Right ventricle myocardium inferior (tissue), 1 donor: ENCODE measurements around the gene CRYBG3. TPM values are rescaled to one million over a fixed set of nuclear protein-coding genes. Genes with fewer than 3 reads are reported as not detected.
"Not testable (repeated sequence)": the region's sequence is repeated elsewhere in the genome, so short reads cannot be mapped to it uniquely, and the experiment has no call there.

Source experiments
- ATAC-seq: fragments of 200-7000 bp; cut with Tn5 transposase; one replicate; pipeline ENCODE4 v1.9.1; 2020; ENCODE audit warnings: mild to moderate bottlenecking, moderate library complexity
- DNase-seq: peaks from one replicate; pipeline ENCODE4 v3.0.0; 2021; ENCODE audit errors: missing footprints
- intact Hi-C: fragments of 100-400 bp; cut with DNase I; formaldehyde crosslinking; loops from one replicate; pipeline ENCODE4 v1.11.0; 2022
- total RNA-seq: library from RNA; stranded (reverse); fragmentation: NEBNext Ultra II Directional; extraction: Animal tissue kit (Norgen Biotek cat#: 25700); gene quantifications from one replicate; pipeline ENCODE4 v1.2.1, GENCODE V29; 2021
- donor health status: DM: no; HTN: yes; CAD: no; lungs with severe emphysema.

Gene CRYBG3
- total RNA-seq, 1 donor from 2014 or later = 23.1 TPM

GRCh38 chr3:97884586-97885123, 62.8 kb downstream of the CRYBG3 start:
- DNase-seq (no peak), ATAC-seq (no peak)
- intact Hi-C loops = loop anchor here (5.0 kb wide), 1 partner anchor 62 kb away; the partner anchor contains the start of gene CRYBG3

DNA sequence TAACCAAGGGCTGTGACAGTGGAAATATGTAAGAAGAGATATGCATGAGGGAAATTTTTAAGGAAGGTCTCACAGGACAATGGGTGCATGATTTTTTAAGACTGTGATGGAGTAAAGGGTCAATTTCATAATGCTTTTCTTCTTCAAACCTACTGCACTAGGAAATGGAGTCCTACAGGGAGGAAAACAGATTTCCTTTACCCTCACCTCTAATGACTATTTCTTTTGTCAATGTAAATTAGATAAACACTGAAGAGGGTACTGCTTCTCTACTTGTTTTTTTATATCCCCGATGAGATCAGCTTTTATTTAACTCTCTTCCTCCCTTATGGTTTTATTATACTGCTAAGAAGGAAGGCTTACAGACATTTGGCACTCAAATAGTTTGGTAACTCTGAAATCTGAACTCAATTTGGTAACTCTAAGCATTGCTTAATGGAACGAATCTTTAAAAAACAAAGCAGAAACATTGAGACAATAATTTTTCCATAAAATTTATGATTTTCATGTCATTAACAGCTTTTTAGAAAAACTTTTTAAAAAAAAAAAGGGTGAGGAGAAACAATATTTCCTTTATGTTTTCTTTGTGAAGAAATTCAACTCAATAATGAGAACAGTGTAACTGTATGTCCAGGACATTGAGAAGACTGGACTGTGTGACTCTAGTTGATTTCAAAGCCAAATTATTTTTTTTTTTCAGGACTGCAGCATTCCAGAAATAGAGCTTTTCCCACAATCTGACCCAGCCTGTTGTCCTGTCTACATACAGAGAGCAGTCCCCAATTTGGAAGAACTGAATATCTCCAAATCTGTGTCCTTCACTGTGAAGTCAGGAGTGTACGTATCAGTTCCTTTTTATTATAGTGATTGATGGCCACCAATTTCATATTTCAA, 64.4 kb downstream of the CRYBG3 start:
- no peak for DNase-seq
- ATAC-seq = peak; percentile 62
- intact Hi-C loops = no loop called here

DNA sequence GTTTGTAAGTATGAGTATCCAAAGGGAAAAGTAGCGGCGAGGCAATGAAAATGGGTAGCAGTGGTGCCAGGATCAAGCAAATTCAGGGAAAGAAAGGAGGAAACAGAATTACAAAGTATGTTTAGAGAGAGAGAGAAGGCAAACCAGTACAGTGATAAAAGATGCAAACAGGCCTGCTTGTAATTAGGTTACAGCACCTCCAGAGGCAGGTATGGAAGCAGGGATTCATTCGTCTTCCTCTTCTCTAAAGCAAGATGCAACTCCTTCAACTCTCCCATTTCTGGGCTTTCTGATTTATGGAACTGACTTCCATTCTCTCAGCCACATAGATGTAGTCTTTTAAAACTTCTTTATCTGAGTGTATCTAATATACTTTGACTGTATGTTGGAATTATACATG, 68.0 kb downstream of the CRYBG3 start:
- intact Hi-C loops = no loop called here
- DNase-seq (no peak), ATAC-seq (no peak)

- ATAC-seq (no peak), DNase-seq (no peak)
- intact Hi-C loops = no loop called here
These were observed 71.0 kb downstream of the CRYBG3 start for GRCh38 chr3:97892852-97893251.

GRCh38 chr3:97895216-97895615, 73.4 kb downstream of the CRYBG3 start:
- DNase-seq (no peak), ATAC-seq (no peak)
- intact Hi-C loops = no loop called here

GRCh38 chr3:97896129-97896528, 74.3 kb downstream of the CRYBG3 start:
- ATAC-seq = no peak
- no peak for DNase-seq
- intact Hi-C loops = no loop called here

- no peak for ATAC-seq
- no peak for DNase-seq
- intact Hi-C loops = no loop called here
These were observed 74.7 kb downstream of the CRYBG3 start for GRCh38 chr3:97896547-97896946.

DNA sequence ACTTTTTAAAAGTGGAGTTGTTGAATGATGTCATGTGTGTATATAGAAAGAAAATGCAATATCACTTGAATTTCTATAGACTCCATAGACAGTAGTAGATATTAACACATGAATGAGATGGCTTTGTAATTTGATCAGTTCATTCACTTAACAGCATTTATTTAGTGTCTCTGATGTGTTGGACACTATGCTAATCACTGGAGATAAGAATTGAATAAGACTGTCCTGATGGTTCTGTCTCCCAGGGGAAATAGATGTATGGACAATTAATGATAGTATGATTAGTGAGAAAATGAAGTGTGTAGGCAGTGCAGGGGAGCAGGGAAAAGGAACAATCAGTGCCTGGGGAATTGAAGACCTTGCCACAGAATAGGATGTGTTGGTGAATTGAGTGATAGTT, 77.5 kb downstream of the CRYBG3 start:
- intact Hi-C loops = no loop called here
- ATAC-seq (no peak), DNase-seq (no peak)

- ATAC-seq (peak; percentile 72), DNase-seq (no peak)
- intact Hi-C loops = no loop called here
These were observed 79.8 kb downstream of the CRYBG3 start for GRCh38 chr3:97901313-97902248.

DNA sequence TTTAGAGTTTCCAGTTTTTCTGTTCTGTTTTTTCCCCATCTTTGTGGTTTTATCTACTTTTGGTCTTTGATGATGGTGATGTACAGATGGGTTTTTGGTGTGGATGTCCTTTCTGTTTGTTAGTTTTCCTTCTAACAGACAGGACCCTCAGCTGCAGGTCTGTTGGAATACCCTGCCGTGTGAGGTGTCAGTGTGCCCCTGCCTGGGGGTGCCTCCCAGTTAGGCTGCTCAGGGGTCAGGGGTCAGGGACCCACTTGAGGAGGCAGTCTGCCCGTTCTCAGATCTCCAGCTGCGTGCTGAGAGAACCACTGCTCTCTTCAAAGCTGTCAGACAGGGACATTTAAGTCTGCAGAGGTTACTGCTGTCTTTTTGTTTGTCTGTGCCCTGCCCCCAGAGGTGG, 88.0 kb downstream of the CRYBG3 start:
- ATAC-seq, intact Hi-C loops, DNase-seq: not testable (repeated sequence)

GRCh38 chr3:97910236-97910831, 88.5 kb downstream of the CRYBG3 start:
- intact Hi-C loops, ATAC-seq: not testable (repeated sequence)
- peak; percentile 56 for DNase-seq

GRCh38 chr3:97910931-97911351, 89.1 kb downstream of the CRYBG3 start:
- ATAC-seq = peak; percentile 93
- peak; percentile 58 for DNase-seq

DNA sequence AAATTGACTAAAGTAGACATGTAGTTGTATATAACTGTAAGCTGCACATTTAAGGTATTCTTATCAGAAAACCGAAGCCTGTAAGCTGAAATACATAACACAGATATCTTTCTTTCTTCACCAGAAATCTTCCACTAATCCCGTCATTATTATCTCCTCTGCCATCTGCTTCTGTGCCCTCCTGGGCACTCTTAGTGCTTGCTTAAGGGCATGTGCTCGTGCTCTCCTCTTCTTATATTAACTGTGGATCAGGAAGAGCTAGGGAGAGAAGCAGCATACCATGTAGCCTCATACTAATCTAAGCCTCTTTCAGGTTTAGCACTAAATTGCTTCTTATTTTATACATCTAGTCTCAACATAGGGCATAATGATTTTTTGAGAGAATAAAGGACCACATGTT, 89.6 kb downstream of the CRYBG3 start:
- no peak for ATAC-seq
- intact Hi-C loops = no loop called here

More at GRCh38 chr3:97910931-97911351, 89.1 kb downstream of the CRYBG3 start:
- intact Hi-C loops = no loop called here

DNA sequence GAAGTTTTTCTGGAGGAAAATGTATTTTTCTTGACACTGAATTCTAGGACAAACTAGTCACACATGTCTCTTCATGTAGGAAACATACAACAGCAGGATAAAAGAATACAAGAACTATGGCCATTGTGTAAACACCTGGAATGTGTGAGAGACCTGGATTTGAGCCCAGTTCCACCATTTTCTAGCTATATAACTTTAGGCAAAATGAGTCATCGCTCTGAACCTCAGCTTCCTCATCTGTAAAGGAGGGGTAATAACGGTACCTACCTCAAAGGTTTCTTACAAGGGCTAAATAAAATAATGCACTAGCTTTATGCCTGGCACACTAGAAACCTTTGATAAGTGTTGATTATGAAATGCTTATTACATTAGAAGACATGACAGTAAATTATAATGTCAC, 92.6 kb downstream of the CRYBG3 start:
- no peak for ATAC-seq
- intact Hi-C loops = no loop called here
- DNase-seq = no peak

More for the DNA sequence above, 89.6 kb downstream of the CRYBG3 start:
- no peak for DNase-seq

DNA sequence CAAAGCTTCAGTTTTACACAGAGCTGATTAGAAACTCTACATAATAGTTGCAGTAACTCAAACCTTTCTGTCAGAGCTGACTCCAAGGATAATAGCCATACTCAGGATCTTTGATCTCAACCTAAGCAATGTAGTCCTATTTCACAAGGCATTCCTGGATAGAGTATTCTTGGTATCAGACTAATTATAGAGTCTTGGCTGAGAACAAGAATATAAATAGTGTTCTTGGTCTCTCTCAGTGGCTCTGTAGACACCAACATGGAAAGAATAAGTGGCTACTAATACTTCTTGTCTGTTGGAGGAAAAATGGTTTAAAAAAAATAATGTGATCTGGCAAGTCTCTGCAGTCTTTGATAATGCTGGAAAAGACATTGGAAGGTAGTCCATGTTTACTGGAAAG, 94.8 kb downstream of the CRYBG3 start:
- no peak for DNase-seq
- ATAC-seq = no peak
- intact Hi-C loops = no loop called here

GRCh38 chr3:97917813-97918536, 96.2 kb downstream of the CRYBG3 start:
- DNase-seq = no peak
- intact Hi-C loops = no loop called here
- ATAC-seq = peak; percentile 31

DNA sequence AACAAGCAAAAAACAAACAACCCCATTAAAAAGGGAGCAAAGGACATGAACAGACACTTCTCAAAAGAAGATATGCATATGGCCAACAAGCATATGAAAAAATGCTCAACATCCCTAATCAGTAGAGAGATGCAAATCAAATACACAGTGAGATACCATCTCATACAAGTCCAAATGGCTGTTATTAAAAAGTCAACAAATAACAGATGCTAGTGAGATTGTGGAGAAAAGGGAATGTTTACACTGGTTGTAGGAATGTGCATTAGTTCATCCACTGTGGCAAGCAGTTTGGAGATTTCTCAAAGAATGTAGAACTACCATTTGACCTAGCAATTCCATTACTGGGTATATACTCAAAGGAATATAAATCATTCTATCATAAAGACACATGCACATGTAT, 105.9 kb downstream of the CRYBG3 start:
- DNase-seq (no peak), ATAC-seq (no peak)
- intact Hi-C loops = no loop called here

GRCh38 chr3:97928986-97929385, 107.2 kb downstream of the CRYBG3 start:
- DNase-seq (no peak), ATAC-seq (no peak)
- intact Hi-C loops = no loop called here
